DMS 273 (cell line): ENCODE data around the gene SUPT3H.

Source experiments
- DNase-seq: peaks from one replicate; lab custom pipeline; 2025; ENCODE audit not compliant: unreplicated experiment; lab: John Stamatoyannopoulos, UW

SUPT3H gene

DNA sequence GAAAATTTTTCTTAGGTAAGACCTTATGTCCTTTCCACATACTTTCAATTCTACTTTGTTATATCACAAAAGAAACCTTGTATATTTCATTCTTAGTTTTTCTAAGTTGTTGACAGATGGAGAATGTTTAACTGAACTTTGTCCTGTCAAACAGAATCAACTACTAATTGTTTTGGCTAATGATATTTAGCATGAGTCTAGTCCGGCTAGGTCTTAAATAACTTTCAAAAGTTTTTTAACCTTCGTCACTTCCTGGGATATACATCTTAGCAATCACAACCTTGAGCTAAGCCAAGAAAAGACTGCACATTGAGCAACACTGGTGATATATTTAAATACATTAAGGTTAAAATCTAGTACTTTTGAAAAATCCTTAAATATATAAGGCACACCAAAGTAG is 112.5 kb downstream of the SUPT3H start:
- no peak for DNase-seq

DNA sequence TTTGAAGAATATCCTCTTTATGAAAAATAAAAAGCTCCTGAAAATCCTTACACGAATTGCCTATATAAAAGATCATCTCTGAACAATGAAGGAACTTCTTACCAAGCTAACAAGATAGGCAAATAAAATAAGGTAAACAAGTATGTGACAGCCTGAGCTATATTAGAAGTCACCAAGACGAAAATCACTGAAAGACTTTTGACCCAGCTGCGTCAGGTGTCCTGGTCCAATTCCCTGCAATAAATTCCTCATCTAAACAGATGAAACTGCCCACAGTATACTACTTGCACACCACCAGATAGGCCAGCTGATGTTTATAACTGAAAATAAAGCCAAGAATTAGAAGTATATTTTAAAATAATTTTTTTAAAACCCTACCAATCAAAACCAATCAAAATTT is 117.0 kb downstream of the SUPT3H start:
- DNase-seq, result no peak

DNA sequence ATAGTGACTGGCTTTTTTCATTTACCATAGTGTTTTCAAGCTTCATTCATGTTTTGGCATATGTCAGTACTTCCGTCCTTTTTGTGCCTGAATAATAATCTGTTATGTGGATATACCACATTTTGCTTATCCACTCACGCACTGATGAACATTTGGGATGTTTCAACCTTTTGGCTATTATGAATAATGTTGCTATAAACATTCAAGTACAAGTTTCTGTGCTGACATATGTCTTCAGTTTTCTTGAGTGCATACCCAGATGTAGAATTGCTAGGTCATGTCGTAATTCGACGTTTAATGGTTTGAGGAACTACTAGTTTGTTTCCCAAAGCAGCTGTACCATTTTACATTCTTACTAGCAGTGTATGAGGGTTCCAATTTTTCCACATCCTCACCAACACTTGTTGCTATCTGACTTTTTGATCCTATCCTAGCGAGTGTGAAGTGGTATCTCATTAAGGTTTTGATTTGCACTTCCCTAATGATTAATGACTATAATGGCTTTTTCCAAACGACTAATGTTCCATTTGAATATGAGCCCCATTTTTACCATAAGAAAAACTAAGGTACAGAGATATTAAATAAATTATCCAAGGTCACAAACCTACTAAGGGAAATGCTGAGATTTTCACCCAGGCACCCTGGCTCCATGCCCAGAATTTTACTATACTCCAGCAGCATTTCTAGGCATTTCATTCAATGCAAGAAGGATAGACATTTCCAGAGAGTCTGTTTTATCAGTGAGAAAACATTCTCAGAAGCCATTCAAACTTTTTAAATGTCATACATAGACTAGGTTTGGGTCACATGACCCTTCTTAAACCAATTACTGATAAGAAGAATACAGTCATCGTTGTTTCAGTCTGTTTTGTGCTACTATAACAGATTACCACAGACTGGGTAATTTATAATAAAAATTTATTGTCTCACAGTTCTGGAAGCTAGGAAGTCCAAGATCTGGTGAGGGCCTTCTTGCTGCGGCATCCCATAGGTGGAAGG is 120.7 kb downstream of the SUPT3H start:
- no peak for DNase-seq

DNA sequence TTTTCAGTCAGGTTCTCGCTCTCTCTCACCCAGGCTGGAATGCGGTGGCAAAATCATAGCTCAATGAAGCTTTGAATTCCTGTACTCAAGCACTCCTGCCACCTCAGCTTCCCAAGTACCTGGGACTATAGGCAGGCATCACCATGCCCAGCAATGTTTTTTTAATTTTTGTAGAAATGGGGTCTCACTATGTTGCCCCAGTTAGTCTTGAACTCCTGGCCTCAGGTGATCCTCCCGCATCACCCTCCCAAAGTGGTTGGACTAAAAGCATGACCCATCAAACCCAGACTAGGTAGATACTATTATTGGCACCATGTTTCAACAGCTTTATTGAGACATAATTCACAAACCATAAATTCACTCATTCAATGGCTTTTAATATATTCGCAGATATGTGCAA is 122.3 kb downstream of the SUPT3H start:
- DNase-seq, result no peak

DNA sequence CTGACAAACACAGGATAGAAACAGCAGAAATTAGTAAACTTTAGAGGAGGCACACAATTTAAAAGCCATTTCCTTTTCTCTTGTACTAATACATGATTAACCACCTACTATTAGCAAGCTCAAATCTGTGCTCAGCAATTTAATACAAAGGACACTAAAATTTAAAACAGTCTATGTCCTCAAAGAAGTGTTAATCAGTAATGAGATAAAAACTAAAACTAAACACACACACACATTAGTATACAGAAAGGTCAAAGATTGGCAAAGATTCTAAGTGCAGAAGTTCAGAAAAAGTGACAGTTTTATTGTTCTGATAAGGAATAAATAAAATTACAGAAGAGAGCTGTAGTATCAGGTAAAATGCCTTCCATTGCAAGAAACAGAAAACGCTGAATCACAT is 123.5 kb downstream of the SUPT3H start:
- no peak for DNase-seq

DNA sequence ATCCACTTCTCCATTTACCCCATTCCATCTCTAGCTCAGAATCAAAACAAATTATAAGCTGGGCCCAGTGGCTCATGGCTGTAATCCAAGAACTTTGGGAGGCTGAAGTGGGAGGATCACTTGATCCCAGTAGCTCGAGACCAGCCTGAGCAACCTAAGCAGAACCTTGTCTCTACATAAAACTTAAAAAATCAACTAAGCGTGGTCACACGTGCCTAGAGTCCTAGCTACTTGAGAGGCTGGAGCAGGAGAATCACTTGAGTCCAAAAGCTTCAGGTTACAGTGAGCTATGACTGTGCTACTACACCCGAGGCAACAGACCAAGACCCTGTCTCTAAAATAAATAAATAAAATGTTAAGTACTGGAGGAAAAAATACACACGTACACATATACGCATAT is 124.3 kb downstream of the SUPT3H start:
- DNase-seq, result no peak

DNA sequence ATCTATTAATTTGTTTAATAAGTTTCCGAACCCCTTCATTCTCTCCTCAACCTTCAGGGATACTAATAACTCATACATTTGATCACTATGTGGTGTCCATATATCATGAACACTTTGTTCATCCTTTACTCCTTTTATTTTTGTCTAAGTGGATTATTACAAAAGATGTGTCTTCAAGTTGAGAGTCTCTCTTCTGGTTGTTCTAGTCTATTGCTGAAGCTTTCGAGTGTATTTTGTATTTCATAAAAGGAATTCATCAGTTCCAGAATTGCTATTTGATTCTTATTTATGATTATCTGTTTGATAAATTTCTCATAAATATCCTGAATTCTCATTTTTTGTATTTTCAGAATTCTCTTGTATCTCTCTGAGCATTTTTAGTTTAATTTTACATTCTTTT is 146.1 kb downstream of the SUPT3H start:
- no peak for DNase-seq

DNA sequence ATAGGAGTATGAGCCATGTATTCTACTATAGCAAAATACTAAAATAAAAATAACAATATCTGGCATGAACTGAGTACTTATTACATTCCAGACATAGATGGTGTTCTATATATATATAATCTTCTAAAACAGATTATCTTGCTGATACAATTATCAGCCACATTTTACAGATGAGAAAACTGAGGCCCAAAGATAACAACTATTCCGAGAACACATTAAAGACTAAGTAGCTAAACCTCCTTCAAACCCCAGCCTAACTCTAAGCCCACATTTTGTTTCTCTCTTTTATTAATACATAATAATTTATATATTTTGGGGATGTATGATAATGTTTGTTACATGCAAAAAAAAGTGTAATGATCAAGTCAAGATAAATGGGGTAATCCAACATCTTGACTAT is 148.3 kb downstream of the SUPT3H start:
- no peak for DNase-seq

DNA sequence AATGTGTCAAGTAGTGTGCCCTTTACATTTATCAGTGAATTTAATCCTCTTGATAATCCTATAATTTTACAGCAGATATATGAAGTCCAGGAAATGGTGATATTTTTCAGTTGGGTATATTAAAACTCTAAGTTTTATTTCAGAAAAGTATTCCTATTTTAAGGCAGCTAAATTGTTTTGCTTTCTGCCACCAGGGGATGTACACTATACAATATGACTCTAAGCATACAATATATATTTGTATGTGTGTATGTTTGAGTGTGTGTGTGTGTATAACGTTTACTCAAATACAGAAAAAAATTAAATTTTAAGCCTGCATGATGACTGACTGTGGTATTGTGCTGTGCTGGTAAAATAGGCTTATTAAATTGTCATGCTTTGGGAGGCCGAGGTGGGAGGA is 151.7 kb downstream of the SUPT3H start:
- no peak for DNase-seq

DNA sequence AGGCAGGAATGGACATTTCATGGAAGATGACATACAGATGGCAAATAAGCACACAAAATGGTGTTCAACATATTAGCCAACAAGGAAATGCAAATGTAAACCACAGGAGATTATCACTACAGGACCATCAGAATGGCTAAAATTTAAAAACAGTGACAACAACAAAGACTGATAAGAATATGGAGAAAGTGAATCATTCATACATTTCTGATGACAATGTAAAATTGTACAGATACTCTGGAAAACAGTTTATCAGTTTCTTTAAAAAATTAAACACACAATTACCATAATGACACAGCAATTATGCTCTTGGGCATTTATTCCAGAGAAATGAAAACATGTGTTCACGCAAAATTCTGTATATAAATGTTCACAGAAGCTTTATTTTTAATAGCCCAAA is 155.4 kb downstream of the SUPT3H start:
- peak; percentile 7 for DNase-seq

DNA sequence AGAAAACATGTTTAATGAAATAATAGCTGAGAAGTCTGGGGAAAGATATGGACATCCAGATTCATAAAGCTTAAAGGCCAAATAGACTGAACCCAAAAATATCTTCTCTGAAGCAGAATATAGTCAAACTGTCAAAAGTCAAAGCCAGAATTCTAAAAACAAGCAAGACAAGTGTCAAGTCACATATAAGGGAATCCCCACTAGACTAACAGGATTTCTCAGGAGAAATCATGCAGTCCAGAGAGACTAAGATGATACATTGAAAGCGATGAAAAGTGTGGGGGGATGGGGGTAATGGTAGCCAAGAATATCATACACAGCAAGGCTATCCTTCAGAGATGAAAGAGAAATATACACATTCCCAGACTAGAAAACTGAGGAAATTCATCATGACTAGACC is 162.0 kb downstream of the SUPT3H start:
- no peak for DNase-seq

DNA sequence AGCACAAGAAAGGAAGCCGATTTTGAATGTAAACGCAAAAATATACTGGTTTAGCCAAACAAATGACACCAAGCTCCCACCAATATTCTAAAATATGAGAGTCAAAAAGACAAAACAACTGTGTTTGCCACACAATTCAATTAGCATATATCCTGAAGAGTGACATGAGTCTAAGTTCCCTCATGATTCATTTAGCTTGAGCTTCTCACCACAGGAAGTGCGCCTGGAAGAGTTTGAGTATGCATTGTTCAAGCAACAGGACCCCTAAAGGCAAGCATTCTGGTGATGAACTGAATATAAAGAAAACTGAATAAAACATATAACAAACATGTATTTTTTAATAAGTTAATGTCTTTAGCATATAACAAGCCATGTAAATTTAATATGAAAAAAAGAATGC is 164.8 kb downstream of the SUPT3H start:
- no peak for DNase-seq

DNA sequence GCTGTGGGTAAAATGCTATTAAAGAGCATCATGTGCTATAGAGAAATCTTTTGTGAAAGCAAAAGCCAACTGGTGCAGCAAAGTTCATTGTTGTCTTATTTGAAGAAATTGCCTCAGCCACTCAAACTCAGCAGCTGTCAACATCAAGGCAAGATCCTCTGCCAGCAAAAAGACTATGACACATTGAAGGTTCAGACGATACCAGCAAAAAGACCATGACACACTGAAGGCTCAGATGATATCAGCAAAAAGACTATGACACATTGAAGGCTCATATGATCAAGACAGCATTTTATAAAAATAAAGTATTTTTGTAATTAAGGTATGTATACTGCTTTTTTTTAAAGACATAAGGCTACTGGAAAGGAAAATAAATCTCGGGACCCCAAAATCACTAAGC is 168.0 kb downstream of the SUPT3H start:
- no peak for DNase-seq

DNA sequence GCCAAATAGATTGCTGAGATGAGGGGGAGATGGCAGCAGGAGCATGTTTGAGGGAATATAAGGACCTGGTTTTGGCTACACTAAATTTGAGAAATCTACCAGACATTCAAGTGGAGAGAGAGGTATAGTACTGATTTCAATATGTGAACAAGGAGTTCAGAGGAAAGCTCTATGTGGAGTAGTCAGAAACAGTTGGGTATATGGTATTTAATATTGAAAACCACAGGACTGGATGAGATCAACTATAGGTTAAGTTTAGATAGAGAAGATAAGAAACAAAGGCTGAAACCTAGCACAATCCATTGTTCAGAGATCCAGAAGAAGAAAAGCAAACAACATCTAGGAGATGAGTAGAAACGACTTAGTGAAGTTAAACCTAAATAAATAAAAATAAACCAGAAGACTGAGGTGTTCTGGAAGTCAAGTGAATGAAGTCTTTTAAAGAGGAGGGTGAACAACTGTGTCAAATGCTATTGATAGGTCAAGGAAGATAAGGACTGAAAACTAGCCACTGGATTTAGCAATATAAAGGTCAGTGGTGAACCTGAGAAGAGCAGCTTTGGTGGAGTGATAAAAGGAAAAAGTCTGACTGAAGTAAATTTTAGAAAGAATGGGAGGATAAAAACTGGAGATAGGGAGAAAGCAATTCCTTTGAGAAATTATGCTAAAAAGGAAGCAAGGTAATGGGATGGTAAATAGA is 170.8 kb downstream of the SUPT3H start:
- DNase-seq, result no peak

DNA sequence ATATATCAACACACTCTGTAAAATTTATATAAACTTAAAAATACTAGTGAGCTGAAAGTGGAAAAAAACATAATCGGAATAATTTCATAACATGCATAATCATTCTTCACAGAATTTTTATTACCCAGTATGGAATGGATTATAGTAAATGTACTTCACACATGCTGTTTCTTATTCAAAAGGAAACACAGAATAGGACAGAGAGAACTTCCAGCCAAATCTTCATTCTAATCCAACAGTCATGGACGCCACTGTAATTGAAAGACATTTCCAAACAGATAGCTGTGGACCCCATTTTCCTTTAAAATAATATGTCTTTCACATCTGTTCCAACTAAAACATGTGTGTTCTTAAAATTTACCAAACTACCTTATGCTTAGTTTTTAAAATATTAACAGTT is 176.2 kb downstream of the SUPT3H start:
- DNase-seq, result no peak

DNA sequence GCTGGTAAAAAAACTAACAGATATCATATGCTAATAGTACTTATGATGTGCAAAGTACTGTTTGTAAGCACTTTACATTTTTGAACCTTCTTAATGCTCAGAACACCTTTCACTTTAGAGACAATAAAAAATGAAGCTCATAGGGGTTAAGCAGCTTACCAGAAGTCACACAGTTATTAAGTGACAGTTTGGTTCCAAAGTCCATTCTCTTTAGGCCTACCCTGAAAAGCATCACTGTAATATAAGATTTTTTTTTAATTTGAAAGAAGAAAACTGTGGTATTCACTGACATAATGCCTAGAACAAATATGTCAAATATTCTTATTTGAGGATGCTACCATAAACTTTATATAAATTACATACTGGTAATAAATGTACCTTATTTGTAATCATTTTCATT is 177.2 kb downstream of the SUPT3H start:
- DNase-seq, result no peak

DNA sequence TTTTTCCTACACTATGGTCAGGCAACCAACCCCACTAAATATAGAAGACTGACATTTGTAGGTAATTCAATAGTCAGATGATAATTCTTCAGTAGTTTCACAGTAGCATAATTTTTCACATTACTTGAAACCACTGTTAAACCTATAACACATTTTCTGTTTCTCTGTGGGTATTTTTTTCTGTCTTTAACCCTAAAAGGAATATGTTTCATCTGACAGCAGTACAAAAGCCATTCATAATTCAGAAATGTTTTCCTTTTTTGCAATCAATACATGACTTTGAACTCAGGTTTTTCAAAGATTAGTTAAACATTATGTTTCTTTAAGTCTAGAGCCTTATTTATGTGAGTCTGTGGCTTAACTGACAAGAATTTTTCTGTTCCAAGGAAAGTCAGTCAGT is 178.2 kb downstream of the SUPT3H start:
- no peak for DNase-seq

DNA sequence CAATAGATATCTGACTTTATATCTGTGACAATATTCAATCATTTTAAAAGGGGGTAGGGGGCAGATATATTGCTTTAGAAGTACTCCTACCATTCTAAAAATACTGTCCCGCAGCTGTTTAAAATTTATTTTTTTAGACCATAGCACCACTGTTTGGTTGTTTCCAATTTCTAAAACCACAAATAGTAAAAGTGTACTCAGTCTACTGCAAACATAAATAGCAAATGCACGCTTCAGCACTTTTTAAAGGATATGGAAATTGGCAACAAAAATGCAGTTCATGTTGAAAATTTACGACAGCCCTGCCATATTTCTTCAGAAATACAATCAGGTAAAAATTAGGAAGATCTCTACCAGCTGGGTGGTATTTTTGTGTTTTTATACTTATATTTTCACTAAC is 181.6 kb downstream of the SUPT3H start:
- no peak for DNase-seq

DNA sequence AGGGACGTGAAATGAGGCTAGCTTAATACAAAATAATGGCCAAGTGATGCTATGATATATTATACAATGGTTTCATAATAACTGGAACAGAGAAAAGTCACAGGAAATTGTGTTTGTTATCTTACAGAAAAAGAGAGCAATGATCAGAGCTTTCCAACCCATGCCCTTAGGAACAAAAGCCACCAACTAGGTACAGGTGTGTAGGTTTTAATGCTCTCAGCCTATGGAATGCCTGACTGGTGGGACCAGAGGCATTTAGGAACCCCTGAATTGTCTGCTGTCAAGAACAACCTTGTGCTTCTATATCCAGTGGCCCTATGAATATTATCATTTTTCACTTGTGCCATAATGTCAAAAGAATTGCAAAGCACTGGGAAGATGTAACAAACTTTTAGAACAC is 182.6 kb downstream of the SUPT3H start:
- DNase-seq, result no peak

DNA sequence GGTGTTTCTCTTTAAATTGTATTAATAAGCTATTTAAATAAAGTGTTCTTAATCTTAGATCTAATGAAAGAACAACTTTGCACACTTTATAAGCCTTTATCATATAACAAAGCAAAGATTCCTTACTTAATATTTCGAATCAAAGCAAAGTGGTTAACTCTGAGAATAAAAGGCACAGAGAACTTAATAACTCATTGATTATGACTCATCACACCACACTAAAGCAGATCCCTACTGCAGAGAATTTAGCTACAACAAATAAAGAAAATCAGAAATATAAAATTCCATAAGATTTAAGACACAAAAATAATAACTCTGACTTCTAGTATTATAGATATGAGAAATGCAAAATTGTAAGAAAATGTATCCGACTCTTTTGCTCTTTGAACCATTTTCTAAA is 185.2 kb downstream of the SUPT3H start:
- DNase-seq, result no peak

DNA sequence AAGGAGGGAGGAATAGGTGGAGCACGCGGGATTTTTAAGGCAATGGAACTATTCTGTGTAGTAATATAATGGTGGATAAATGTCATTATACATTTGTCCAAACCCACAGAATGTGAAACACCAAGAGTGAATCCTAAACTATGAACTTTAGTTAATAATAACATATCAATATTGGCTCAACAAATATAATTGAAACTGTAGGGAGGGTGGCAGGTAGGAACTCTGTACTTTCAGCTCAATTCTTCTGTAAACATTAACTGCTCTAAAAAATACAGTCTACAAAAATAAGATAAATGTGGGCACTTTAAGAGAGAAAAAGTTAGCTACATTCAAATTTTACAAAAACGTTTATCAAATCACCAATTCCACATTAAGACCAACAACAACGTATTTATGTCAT is 186.3 kb downstream of the SUPT3H start:
- DNase-seq, result no peak

DNA sequence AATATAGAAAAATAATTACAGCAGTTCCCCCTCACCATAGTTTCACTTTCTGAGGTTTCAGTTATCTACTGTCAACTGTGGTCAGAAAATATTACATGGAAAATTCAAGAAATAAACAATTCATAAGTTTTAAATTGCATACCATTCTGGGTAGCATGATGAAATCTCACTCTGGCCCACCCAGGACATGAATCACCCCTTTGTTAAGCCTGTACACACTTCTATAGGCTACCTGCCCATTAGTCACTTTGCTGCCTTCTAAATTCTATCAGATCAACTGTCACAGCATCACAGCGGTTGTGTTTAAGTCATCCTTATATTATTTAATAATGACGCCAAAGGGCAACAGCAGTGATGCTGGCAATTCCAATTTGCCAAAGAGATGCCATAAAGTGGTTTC is 189.9 kb downstream of the SUPT3H start:
- DNase-seq, result no peak
